NCI-H146 (cell line): ENCODE results near the gene ST8SIA5.

Source experiments
- DNase-seq: peaks from one replicate; lab custom pipeline; 2025; lab: John Stamatoyannopoulos, UW

Gene ST8SIA5

GRCh38 chr18:46738491-46738890, 18.4 kb downstream of the ST8SIA5 start:
- DNase-seq = no peak

GRCh38 chr18:46736736-46737135, 20.1 kb downstream of the ST8SIA5 start:
- DNase-seq = no peak

GRCh38 chr18:46736135-46736534, 20.7 kb downstream of the ST8SIA5 start:
- peak; percentile 53 for DNase-seq

GRCh38 chr18:46734981-46735380, 21.9 kb downstream of the ST8SIA5 start:
- no peak for DNase-seq

GRCh38 chr18:46733872-46734271, 23.0 kb downstream of the ST8SIA5 start:
- no peak for DNase-seq

- no peak for DNase-seq
Measured at GRCh38 chr18:46732801-46733200, 24.1 kb downstream of the ST8SIA5 start.

GRCh38 chr18:46732201-46732600, 24.7 kb downstream of the ST8SIA5 start:
- no peak for DNase-seq

GRCh38 chr18:46731316-46731715, 25.5 kb downstream of the ST8SIA5 start:
- DNase-seq = no peak

GRCh38 chr18:46728219-46728930, 28.5 kb downstream of the ST8SIA5 start:
- no peak for DNase-seq

- DNase-seq = no peak
Measured at GRCh38 chr18:46727177-46727576, 29.7 kb downstream of the ST8SIA5 start.

- DNase-seq = no peak
Measured at GRCh38 chr18:46725310-46725709, 31.5 kb downstream of the ST8SIA5 start.

- no peak for DNase-seq
Measured at GRCh38 chr18:46723856-46724415, 32.9 kb downstream of the ST8SIA5 start.

GRCh38 chr18:46722051-46722450, 34.8 kb downstream of the ST8SIA5 start:
- DNase-seq = no peak

- DNase-seq = no peak
Measured at GRCh38 chr18:46721331-46721730, 35.5 kb downstream of the ST8SIA5 start.

- DNase-seq = no peak
Measured at GRCh38 chr18:46720521-46720920, 36.3 kb downstream of the ST8SIA5 start.

GRCh38 chr18:46720092-46720491, 36.8 kb downstream of the ST8SIA5 start:
- no peak for DNase-seq

GRCh38 chr18:46719388-46719787, 37.5 kb downstream of the ST8SIA5 start:
- DNase-seq = no peak

- no peak for DNase-seq
Measured at GRCh38 chr18:46718501-46719341, 38.1 kb downstream of the ST8SIA5 start.

GRCh38 chr18:46716827-46717226, 40.0 kb downstream of the ST8SIA5 start:
- no peak for DNase-seq

GRCh38 chr18:46716336-46716735, 40.5 kb downstream of the ST8SIA5 start:
- DNase-seq = no peak

GRCh38 chr18:46715062-46715461, 41.8 kb downstream of the ST8SIA5 start:
- DNase-seq = peak; percentile 85

- no peak for DNase-seq
Measured at GRCh38 chr18:46712406-46712805, 44.4 kb downstream of the ST8SIA5 start.

- no peak for DNase-seq
Measured at GRCh38 chr18:46711444-46711863, 45.4 kb downstream of the ST8SIA5 start.
